GM19455 (cell line): ENCODE results near the gene KIF15.
"Not testable (repeated sequence)": the region's sequence is repeated elsewhere in the genome, so short reads cannot be mapped to it uniquely, and the experiment has no call there.

Experiments used
- ATAC-seq: cut with Tn5 transposase; IDR thresholded peaks from one replicate; pipeline ENCODE4 v1.9.1; 2021; ENCODE audit not compliant: unreplicated experiment

KIF15 gene

DNA sequence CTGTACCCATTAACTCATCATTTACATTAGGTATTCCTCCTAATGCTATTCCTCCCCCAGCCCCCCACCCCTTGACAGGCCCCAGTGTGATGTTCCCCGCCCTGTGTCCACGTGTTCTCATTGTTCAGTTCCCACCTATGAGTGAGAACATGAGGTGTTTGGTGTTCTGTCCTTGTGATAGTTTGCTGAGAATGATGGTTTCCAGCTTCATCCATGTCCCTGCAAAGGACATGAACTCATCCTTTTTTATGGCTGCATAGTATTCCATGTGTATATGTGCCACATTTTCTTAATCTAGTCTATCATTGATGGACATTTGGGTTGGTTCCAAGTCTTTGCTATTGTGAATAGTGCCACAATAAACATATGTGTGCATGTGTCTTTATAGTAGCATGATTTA lies 54.7 kb downstream of the KIF15 start:
- ATAC-seq, result not testable (repeated sequence)

DNA sequence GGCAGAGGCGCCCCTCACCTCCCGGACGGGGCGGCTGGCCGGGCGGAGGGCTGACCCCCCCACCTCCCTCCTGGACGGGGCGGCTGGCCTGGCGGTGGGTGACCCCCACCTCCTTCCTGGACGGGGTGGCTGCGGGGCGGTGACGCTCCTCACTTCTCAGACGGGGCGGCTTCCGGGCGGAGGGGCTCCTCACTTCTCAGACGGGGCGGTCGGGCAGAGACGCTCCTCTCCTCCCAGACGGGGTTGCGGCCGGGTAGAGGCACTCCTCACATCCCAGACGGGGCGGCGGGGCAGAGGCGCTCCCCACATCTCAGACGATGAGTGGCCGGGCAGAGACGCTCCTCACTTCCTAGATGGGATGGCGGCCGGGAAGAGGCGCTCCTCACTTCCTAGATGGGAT lies 59.6 kb downstream of the KIF15 start:
- not testable (repeated sequence) for ATAC-seq

DNA sequence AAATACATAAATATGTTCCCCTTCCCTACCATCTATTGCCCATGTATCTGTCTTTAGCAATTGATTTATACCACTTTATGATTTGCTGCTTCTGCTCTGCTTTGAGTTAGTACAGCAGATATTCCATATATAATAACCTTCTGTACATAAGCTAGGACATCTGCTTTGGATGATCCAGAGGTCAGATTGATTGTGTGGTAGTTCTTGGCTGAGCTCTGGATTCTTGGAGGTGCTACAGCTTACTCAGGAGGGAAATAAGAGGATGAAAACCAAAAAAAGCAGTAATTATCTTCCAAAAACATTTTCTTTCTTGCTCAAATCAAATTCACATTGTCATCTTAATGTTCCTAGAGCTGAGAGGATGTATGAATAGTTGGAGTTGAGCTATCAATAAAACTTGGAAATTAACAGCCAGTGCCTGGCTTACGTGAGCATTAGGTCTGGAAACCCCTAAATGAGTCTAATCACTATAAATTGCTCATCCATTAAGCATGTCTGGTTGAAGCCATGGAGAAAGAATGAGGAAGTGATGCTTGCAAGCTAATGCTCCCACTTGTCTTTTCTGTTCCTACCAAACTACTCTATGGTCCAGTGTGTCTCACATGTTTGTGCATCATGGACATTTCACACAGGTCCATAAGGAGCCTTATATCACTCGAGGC lies 63.8 kb downstream of the KIF15 start:
- ATAC-seq, result no peak

DNA sequence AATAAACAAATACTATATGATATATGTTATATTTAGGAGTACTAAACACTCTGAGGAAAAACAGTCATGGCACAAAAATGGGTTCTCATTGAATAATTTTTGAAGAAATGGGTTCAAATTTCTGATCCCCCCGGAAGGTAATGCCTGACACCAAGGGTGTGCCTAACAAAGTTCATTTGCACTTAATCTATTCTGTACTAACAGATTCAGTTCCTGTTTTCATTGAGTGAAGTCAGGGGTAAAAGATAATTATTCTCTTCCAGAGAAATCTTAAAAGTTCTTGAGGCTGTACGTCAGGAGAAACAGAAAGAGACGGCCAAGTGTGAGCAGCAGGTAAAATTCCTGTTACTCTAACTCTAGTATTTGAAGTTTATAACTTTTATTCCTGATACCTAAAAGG lies 65.6 kb downstream of the KIF15 start:
- ATAC-seq, result no peak

DNA sequence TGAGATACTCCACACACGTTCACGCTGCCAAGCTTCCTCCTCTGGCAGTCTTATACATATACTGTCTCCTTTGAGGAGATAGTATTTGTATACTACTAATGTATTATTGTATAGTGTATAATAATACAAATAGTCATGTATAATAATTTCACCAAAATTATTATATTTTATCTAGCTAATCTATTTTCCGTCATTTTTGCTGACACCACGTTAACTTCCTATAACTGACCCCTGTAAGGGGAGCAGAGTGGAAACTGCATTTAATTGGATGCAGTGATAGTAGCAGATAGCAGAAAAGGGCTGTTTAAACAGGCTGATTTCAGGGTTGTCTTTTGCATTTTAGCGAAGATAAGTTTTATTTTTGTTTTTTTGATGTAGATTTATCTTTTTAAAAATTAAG lies 69.6 kb downstream of the KIF15 start:
- no peak for ATAC-seq

DNA sequence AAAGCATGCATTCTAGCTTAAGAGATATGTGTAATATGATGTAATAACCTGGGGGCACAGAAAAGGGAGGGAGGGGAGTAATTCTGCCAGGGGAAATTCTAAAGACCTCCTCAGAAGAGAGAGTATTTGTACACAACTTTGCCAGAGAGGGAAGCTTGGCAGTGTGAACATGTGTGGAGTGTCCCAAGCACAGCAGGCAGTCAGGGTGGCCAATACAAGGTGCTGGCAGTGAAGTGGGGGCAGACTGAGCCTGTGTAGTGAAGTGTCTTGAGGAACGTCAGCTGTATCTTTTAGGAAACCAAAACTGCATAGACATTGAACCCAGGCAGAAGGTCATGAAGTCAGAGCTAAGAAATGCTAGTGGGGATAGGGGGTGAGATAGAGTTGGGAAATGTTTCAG lies 70.4 kb downstream of the KIF15 start:
- no peak for ATAC-seq

DNA sequence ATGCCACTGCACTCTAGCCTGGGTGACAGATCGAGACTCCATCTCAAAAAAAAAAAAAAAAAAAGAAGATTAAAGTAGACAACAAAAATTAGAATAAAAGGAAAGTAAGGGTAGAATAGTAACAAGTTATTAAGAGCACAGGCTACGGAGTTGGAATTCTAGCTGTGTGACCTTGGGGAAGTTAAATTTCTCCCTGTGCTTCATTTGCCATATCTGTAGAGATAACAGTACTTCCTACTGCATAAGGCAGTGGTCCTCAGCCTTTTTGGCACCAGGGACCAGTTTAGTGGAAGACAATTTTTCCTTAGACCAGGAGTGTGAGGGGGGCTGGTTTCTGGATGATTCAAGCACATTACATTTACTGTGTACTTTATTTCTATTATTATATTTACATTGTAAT lies 71.4 kb downstream of the KIF15 start:
- ATAC-seq, result no peak

DNA sequence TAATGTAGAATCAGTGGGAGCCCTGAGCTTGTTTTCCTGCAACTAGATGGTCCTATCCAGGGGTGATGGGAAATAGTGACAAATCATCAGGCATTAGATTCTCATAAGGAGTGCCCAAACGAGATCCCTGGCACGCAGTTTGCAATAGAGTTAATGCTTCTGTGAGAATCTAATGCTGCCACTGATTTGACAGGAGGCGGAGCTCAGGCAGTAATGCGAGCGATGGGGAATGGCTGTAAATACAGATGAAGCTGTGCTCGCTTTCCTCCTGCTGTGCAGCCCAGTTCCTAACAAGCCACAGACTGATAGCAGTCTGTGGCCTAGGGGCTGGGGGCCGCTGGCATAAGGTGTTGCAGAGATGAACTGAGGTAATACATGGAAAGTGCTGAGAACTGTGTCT lies 71.8 kb downstream of the KIF15 start:
- ATAC-seq, result no peak

DNA sequence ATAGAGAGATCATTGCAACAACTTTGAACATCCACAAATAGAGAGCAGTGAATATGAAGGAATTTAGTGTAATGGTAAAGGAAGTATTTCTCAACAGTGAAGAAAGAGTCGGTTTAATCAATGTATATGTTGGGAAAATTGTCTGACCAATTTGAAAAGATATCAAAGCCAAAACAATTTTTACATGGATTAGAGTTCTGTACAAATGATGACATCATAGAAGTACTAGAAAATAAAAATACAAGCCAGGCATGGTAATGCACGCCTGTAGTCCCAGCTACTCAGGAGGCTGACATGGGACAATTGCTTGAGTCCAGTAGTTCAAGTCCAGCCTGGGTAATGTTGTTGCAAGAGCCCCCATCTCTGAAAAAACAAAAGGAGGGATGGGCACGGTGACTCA lies 74.1 kb downstream of the KIF15 start:
- no peak for ATAC-seq

DNA sequence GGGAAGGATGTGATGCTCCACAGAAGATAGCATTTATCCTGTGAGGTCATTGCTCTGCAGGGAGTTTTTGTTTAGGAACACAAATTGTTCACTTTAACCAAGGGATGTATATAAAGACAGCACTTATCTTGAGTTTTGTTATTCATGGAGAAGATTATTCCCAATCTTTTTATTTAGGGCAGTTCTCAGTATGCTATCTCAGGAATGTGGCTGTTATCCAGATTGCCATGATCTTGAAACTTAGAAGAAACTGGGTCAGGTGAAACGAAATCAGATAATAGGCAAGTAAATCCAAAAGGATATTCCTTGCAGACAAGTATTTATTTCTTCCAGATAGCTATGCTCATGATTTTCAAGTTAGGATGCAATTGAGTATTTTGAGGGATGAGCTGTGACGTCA lies 80.8 kb downstream of the KIF15 start:
- no peak for ATAC-seq

DNA sequence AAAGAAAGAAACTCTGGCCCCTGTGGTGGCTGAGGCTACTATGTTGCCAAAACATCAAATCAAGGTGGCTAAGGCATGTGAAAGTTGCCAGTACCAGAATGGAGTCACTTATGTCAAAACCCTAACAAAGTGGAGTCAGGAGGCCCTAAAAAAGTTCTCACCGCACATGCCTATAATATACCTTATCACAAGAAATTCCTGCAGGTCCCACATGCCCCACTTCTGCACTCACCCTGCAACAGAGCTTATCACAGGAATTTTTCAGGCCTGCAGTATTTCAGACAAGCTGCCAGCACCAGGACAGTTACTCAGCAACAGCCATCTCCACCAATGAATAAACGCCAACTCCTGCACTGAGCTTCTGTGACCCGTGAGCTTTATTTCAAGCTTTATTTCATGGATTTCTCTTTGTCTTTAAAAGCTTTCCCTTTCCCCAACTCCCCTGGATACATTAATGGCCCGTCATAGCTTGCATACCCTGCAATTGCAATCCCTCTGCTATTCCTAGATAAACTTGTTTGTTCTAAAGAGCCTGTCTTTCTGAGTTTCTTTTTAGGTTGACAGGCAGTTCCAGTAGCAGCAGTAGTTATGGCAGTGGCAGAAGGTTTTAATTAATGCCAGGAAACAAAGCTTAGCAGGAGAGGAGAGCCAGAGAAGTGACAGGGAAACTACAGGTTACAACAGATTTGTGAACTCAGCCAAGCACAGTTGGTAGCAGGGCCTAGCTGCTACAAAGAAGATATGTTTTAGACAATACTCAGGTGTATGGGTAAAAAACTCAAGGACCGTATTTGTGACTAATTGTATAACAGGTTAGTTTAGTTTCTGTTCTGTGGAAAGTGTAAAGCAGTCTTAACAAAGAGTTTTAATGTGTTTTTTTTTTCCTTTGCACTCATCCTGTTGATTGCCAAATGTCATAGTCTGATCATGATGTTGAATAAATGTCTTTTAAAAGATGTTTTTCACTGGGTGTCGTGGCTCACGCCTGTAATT lies 84.2 kb downstream of the KIF15 start:
- no peak for ATAC-seq

DNA sequence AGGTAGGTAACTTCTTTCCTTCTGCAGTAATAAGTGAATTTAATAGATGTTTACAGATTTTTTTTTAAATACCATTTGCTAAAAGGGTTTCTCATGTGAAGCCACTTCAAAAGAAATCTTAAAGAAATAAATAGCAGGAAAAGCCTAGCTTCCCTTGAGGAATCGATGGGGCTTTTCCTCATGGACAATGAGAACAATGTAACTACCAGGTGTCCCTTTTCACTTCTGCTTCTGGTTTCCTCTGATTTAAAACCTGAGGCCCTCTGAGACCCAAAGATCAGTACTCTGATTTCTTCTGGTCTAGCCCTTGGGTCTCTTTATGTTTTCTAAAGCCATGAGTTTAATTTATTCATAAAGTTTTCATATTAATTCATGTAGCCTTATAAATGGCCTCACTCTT lies 87.0 kb downstream of the KIF15 start:
- no peak for ATAC-seq

DNA sequence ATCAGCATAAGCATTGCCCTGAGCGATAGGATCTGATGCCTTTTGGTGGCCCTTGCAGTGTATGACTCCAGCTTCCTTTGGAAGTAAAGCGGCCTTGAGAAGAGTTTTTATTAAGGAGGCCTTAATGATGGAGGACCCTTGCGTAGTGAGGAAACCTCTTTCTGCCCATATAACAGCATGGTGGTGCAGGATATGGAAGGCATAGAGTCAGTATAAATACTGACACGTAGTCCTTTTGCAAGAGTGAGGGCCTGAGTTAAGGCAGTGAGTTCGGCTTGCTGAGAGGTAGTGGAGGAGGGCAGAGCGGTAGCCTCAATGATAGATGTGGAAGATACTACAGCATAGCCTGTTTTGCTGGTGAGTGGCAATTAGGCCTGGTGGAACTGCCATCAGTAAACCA lies 95.1 kb downstream of the KIF15 start:
- ATAC-seq, result not testable (repeated sequence)

DNA sequence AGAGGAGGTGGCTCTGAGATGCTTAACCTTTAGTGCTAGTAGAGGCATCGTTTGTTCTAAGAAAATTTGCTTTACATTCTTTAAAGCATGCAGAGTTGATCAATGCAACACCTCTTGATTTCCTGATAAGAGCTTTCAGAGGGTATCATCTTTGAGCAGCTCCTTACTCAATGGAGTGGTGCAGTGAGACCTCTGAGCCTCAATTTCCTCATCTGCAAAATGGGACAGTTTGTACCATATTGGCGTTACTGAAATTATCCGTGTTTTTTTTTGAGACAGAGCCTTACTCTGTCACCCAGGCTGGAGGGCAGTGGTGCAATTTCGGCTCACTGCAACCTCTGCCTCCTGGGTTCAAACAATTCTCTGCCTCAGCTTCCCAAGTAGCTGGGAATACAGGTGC lies 98.5 kb downstream of the KIF15 start:
- no peak for ATAC-seq

DNA sequence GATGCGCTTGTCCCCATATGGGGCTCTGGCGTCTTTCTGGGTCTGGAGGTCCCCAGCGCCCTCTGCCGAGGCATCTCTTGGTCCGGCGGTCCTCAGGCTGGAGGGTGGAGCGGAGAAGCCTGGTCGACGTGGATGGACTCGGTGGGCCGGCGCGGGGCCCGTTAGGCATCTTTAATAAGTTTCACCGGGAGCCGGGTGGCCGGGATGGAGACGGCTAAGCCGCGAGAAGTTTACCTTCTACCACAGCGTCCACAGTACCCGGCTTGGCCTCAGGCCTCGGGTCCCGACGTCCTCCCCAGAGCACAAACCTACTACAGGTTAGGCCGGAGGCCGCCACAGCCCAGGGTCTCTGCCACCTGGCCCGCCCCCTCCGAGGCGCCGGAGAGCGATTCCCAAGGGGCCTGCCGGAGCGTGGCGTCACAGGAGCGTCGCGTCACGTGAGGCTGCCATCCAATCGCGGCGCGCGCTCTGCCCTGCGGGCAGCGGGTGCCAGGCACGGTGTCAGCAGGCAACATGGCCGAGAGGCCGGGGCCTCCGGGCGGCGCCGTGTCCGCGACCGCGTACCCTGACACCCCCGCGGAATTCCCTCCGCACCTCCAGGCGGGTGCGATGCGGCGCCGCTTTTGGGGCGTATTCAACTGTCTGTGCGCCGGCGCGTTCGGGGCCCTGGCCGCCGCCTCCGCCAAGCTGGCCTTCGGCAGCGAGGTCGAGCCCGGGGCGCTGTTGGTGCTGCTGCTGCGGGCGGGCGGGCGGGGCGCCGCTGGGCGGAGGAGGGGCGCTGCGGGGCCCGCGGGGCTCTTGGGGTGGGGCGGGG lies 100.0 kb downstream of the KIF15 start, which contains the start of gene TMEM42:
Gene TMEM42, plus strand, starts transcription at position 501 of the 814 bp plus-strand sequence. Its CDS starts 13 bp downstream, at position 514.
- ATAC-seq, result peak; percentile 97

DNA sequence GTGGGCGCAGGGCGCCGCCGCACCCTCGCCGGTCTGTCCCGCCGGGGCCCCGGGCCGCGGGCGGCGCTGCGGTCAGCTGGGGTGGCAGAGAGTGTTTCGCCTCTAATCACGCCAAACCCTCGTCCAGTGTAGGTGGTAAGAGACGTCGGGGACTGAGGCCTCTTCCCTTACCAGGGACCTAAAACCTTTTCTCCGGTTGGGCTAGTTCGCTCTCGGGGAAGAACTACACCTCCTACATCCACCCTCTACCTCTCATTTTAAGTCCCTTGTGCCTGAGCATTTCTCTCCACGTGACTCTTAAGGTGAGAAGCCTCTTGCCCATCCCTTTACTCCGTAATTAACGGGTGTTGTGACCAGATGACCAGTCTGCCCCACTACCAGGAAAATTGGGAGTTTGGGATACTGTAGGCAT lies 100.6 kb downstream of the KIF15 start:
- peak; percentile 38 for ATAC-seq

DNA sequence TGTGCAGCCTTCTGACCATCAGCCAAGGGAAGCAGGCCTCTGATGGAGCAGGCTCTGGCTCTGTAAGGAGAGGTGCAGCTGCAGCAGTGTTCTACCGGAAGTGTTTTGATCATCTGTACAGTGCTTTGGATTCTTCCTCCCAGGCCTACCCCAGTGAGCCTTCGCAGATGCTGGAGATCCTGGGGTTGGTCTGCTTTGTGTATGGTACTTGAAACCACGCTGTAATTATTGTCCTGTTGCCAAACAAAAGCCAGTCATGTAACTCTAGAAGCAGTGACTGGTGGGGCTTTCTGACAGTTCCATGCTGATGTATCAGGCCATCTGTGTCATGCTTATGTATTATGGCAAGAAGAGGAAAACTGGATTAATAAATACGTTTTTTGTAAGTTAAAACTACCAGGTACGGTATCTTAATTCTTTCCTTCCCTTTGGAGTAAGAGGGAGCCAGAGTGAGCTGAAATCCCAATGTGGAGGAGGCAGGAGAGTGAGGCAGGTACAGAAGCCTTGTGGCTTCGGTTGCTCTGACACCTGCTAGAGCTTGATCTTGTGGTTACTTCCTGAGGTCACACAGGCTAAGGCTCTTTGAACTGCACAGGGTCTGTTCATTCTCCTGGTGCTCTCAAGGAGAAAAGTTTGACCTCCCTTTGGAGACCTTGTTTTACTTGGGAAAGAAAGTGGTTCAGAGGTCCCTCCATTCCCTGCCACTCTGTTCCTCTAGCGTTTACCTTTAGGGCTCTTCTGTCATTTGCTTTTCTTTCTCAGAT lies 103.9 kb downstream of the KIF15 start:
- ATAC-seq, result no peak

DNA sequence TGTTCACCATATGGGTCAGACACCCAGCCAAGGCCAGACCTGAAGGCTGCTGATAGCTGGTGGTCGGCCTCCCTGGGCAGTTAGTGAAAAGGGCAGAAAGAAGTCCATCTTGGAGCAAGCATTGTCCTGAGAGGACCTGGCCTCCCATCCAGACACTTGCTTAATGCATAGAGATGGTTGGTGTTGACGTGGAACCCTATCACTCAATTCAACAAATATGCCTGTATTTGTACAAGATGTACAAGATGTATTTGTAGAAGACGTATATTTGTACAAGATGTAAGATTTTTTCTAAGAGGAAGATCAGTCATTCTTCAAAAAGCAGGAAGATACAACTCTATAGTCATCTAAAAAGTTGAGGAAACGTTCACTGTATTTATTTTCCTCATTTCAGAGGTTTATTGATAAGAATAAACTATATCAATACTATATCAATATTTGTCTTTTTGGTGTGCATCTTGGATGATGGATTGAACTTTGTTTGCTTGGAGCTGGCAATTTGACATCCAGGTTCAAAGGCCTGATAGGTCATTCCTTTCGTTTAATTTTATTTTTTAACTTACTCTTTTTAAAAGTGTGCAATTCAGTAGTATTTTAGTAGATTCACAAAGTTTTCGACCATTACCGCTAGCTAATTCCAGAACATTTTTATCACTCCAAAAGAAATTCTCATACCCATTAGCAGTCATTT lies 106.0 kb downstream of the KIF15 start:
- no peak for ATAC-seq

DNA sequence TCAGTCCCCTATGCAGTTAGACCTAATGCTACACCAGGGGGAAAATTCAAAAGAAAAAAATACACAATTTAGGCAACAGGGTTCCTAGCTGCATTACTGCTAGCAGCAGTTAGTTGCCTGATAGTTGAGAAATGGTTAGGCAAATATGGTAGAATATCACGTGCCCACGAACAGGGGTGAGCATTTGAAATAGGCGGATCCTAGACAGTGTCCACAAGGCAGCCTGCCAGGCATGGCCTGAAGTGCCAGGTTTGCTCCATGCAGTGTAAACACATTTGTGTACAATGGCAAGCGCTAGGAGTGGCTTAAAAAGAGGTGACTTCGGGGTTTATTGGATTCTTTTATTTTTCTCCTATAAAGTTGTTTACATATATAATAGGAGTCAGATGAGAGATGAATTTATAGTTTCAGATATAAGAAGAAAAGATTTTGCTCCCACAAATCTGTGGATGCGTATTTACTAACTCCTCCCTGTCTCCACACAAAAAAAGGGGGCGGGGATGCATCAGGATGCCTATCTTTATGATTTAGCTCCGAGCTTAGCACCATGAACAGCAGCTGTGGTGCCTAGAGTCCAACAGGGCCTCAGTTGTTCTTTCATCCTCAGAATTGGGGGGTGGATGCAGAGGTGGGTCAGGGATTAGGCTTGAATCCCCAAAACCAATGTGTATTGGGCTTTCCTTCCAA lies 108.9 kb downstream of the KIF15 start:
- ATAC-seq, result no peak
